ENCODE data around the gene GTF3A.

- TF ChIP-seq, protein P1, sequence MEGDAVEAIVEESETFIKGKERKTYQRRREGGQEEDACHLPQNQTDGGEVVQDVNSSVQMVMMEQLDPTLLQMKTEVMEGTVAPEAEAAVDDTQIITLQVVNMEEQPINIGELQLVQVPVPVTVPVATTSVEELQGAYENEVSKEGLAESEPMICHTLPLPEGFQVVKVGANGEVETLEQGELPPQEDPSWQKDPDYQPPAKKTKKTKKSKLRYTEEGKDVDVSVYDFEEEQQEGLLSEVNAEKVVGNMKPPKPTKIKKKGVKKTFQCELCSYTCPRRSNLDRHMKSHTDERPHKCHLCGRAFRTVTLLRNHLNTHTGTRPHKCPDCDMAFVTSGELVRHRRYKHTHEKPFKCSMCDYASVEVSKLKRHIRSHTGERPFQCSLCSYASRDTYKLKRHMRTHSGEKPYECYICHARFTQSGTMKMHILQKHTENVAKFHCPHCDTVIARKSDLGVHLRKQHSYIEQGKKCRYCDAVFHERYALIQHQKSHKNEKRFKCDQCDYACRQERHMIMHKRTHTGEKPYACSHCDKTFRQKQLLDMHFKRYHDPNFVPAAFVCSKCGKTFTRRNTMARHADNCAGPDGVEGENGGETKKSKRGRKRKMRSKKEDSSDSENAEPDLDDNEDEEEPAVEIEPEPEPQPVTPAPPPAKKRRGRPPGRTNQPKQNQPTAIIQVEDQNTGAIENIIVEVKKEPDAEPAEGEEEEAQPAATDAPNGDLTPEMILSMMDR (IDR thresholded peaks at IDR 0.05), result no peak
- TF ChIP-seq EP300 (IDR thresholded peaks at IDR 0.05), result no peak
Measured at GRCh38 chr13:27381601-27382000, 42.8 kb upstream of the GTF3A start.

Data from tibial nerve (tissue), 4 donors.